Loucy (cell line): ENCODE data around the gene IPO4.

Source experiments
- H2AFZ ChIP-seq: fragments of 200-600 bp; sonication (generic); 2 replicates; pipeline ENCODE4 v1.6.0; 2016; ENCODE audit warnings: antibody characterized with exemption, mild to moderate bottlenecking, low read length, moderate library complexity
- H3F3A ChIP-seq: fragments of 200-600 bp; 2 replicates; pipeline ENCODE4 v1.6.0; 2016; ENCODE audit warnings: antibody characterized with exemption, low read depth, mild to moderate bottlenecking
- H3K27me3 ChIP-seq: fragments of 200-600 bp; sonication (generic); 2 replicates; pipeline ENCODE4 v1.6.1; 2014; ENCODE audit warnings: low read length, mild to moderate bottlenecking; ENCODE audit not compliant: insufficient read depth, poor library complexity, severe bottlenecking
- H3K36me3 ChIP-seq: fragments of 200-600 bp; sonication (generic); 2 replicates; pipeline ENCODE4 v1.6.1; 2016; ENCODE audit warnings: low read length; ENCODE audit not compliant: insufficient read depth
- H3K4me1 ChIP-seq: fragments of 200-600 bp; sonication (generic); 2 replicates; pipeline ENCODE4 v1.5.1; 2014; ENCODE audit warnings: low read length, mild to moderate bottlenecking; ENCODE audit not compliant: insufficient read depth, poor library complexity, severe bottlenecking
- H3K4me2 ChIP-seq: fragments of 200-600 bp; sonication (generic); 2 replicates; pipeline ENCODE4 v1.6.0; 2014; ENCODE audit warnings: antibody characterized with exemption, low read length, low read depth, mild to moderate bottlenecking; ENCODE audit not compliant: poor library complexity, severe bottlenecking
- H3K4me3 ChIP-seq: fragments of 200-600 bp; sonication (generic); 2 replicates; pipeline ENCODE4 v1.5.1; 2014; ENCODE audit warnings: low read length, mild to moderate bottlenecking, mixed read lengths; ENCODE audit not compliant: poor library complexity, severe bottlenecking
- H3K79me2 ChIP-seq: fragments of 200-600 bp; sonication (generic); 2 replicates; pipeline ENCODE4 v1.6.1; 2014; ENCODE audit warnings: low read length; ENCODE audit not compliant: insufficient read depth
- H3K9ac ChIP-seq: fragments of 200-600 bp; sonication (generic); 2 replicates; pipeline ENCODE4 v1.6.0; 2014; ENCODE audit warnings: mild to moderate bottlenecking, low read depth, low read length, moderate library complexity; ENCODE audit not compliant: poor library complexity, severe bottlenecking
- H3K9me2 ChIP-seq: fragments of 200-600 bp; sonication (generic); replicated peaks from 2 replicates; pipeline ENCODE4 v1.6.1; 2016; ENCODE audit warnings: low read depth, low read length, mixed read lengths
- H3K9me3 ChIP-seq: fragments of 200-600 bp; sonication (generic); 2 replicates; pipeline ENCODE4 v1.6.1; 2014; ENCODE audit warnings: mild to moderate bottlenecking, antibody characterized with exemption, low read length, low read depth; ENCODE audit not compliant: insufficient read depth
- H4K20me1 ChIP-seq: fragments of 200-600 bp; sonication (generic); 2 replicates; pipeline ENCODE4 v1.6.0; 2014; ENCODE audit warnings: antibody characterized with exemption, low read length, mild to moderate bottlenecking; ENCODE audit not compliant: insufficient read depth, poor library complexity, severe bottlenecking
- EZH2phosphoT487 ChIP-seq: fragments of 200-600 bp; IDR thresholded peaks from 2 replicates; pipeline ENCODE4 v1.6.1; 2018; ENCODE audit warnings: antibody characterized with exemption, mild to moderate bottlenecking, moderate library complexity, borderline replicate concordance
- TF ChIP-seq, protein P1 (sequence below): fragments of 200-600 bp; sonication (generic); conservative IDR thresholded peaks from 2 replicates; pipeline ENCODE4 v1.5.1; 2014; ENCODE audit warnings: mild to moderate bottlenecking, antibody characterized with exemption, low read length

The IPO4 gene, protein sequence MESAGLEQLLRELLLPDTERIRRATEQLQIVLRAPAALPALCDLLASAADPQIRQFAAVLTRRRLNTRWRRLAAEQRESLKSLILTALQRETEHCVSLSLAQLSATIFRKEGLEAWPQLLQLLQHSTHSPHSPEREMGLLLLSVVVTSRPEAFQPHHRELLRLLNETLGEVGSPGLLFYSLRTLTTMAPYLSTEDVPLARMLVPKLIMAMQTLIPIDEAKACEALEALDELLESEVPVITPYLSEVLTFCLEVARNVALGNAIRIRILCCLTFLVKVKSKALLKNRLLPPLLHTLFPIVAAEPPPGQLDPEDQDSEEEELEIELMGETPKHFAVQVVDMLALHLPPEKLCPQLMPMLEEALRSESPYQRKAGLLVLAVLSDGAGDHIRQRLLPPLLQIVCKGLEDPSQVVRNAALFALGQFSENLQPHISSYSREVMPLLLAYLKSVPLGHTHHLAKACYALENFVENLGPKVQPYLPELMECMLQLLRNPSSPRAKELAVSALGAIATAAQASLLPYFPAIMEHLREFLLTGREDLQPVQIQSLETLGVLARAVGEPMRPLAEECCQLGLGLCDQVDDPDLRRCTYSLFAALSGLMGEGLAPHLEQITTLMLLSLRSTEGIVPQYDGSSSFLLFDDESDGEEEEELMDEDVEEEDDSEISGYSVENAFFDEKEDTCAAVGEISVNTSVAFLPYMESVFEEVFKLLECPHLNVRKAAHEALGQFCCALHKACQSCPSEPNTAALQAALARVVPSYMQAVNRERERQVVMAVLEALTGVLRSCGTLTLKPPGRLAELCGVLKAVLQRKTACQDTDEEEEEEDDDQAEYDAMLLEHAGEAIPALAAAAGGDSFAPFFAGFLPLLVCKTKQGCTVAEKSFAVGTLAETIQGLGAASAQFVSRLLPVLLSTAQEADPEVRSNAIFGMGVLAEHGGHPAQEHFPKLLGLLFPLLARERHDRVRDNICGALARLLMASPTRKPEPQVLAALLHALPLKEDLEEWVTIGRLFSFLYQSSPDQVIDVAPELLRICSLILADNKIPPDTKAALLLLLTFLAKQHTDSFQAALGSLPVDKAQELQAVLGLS

DNA sequence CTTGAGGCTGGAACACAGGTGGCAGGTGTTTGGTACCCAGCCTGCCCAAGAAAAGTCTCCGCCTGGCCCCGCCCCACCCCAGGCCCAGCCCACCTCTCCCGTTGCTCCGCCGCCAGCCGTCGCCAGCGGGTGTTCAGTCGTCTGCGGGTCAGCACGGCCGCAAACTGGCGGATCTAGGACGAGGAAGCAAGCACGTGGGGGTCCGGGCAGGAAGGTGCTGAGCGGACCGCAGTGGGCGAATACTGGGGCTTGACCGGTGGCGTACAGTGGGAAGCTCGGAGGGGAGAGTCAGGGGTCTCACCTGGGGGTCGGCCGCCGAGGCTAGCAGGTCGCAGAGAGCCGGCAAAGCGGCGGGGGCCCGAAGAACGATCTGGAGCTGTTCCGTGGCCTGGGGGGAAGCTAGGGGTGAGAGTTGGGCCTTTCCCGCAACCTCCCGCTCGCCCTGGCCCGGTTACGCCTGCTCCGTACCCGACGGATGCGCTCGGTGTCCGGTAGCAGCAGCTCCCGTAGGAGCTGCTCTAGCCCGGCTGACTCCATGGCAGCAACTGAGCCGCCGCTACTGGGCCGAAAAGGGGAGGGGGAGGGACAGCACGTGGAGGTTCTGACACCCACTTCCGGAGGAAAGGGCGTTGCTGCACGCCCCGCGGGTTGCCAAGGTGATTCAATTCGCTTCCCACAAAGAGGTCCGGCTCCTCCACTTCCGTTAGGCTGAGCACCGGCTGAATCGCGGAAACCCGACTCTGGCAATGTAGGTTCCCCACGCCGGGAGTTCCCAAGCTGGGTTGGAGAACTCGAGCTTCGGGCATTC, at the start of gene IPO4:
IPO4 (minus strand) TSS at position 566 of the 808 bp plus-strand sequence; CDS start at position 537, 29 bp downstream.
- peaks cover 11% of the 10 kb centered on the region for H3K4me1 ChIP-seq
- H3K36me3 ChIP-seq: no peaks in the 10 kb centered on the region; the same call in 1 of the 2 replicates

DNA sequence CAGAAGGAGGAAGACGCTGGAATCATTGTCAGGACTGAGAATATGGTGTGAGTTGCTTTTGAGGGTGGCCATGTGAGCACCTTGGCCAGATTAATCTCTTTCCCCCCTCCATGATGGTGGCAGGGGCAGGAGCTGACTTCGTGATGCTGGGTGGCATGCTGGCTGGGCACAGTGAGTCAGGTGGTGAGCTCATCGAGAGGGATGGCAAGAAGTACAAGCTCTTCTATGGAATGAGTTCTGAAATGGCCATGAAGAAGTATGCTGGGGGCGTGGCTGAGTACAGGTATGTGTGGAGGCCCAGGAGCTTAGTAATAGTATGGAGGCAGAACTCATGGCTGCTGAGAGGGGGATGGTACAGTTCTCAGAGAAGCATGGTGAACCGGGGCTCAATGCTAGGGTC, 49.5 kb upstream of the IPO4 start:
- 0 out of 2 replicates have a peak, but pooled peaks cover 3% of the 10 kb centered on the region for H3F3A ChIP-seq
- no peaks in the 10 kb centered on the region for H3K9me2 ChIP-seq
- H2AFZ ChIP-seq: no peak overlapping the region
- H4K20me1 ChIP-seq: peaks cover 20% of the 10 kb centered on the region
- peaks cover 71% of the 10 kb centered on the region for H3K79me2 ChIP-seq
- TF ChIP-seq EZH2phosphoT487: no peak
- TF ChIP-seq, protein P1, sequence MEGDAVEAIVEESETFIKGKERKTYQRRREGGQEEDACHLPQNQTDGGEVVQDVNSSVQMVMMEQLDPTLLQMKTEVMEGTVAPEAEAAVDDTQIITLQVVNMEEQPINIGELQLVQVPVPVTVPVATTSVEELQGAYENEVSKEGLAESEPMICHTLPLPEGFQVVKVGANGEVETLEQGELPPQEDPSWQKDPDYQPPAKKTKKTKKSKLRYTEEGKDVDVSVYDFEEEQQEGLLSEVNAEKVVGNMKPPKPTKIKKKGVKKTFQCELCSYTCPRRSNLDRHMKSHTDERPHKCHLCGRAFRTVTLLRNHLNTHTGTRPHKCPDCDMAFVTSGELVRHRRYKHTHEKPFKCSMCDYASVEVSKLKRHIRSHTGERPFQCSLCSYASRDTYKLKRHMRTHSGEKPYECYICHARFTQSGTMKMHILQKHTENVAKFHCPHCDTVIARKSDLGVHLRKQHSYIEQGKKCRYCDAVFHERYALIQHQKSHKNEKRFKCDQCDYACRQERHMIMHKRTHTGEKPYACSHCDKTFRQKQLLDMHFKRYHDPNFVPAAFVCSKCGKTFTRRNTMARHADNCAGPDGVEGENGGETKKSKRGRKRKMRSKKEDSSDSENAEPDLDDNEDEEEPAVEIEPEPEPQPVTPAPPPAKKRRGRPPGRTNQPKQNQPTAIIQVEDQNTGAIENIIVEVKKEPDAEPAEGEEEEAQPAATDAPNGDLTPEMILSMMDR: no peak
- peaks cover 49% of the 10 kb centered on the region; the same call in 1 of the 2 replicates for H3K36me3 ChIP-seq
- H3K9ac ChIP-seq: no peak overlapping the region
- no peaks in the 10 kb centered on the region for H3K27me3 ChIP-seq
- no peak overlapping the region for H3K4me2 ChIP-seq
- H3K9me3 ChIP-seq: no peaks in the 10 kb centered on the region
- H3K4me1 ChIP-seq: peaks cover 59% of the 10 kb centered on the region
- no peak overlapping the region for H3K4me3 ChIP-seq

More for the DNA sequence above, at the start of gene IPO4:
- Histone ChIP-seq H3K79me2 (peaks cover 17% of the 10 kb centered on the region; the same call in 1 of the 2 replicates), H3K4me2 (peak within 1 kb of the TSS; percentile 84), H4K20me1 (no peaks in the 10 kb centered on the region), H3F3A (no peaks in the 10 kb centered on the region), H3K9me2 (no peaks in the 10 kb centered on the region), H3K27me3 (no peaks in the 10 kb centered on the region), H3K4me3 (peak within 1 kb of the TSS; percentile 80), H2AFZ (peak within 1 kb of the TSS; percentile 62), H3K9me3 (no peaks in the 10 kb centered on the region), H3K9ac (peak within 1 kb of the TSS; percentile 70)
- TF ChIP-seq, protein P1: no peak
- no peak for TF ChIP-seq EZH2phosphoT487
